Prostate gland (tissue), 2 donors: ENCODE data around the gene ABTB2.

ENCODE experiments used
- CTCF ChIP-seq, 4 experiments: fragments of 200-600 bp in 2 of 4; fragments of 450-650 bp in 2 of 4; sonication (generic) in 2 of 4; IDR thresholded peaks; 1 replicate in 3 of 4; 2 replicates in 1 of 4; pipeline ENCODE4 v1.5.1; 2016 to 2019; ENCODE audit warnings: antibody characterized with exemption in 4 of 4, mild to moderate bottlenecking in 2 of 4, moderate library complexity in 2 of 4
- POLR2A ChIP-seq: fragments of 450-650 bp; IDR thresholded peaks from one replicate; pipeline ENCODE4 v1.6.1; 2016; ENCODE audit warnings: antibody characterized with exemption, mild to moderate bottlenecking
- POLR2AphosphoS5 ChIP-seq: sonication (generic); formaldehyde crosslinking; IDR thresholded peaks from one replicate; pipeline ENCODE4 v1.6.1; 2017; ENCODE audit warnings: antibody characterized with exemption

- TF ChIP-seq POLR2AphosphoS5 (no peak), CTCF (IDR thresholded peaks at IDR 0.05) (no peak), POLR2A (no peak)
Measured at GRCh38 chr11:34405079-34405858, 47.5 kb upstream of the ABTB2 start.
